Loucy (cell line): ENCODE measurements around the gene TMEM231.
"Not testable (repeated sequence)": the region's sequence is repeated elsewhere in the genome, so short reads cannot be mapped to it uniquely, and the experiment has no call there.

Source experiments
- H2AFZ ChIP-seq: fragments of 200-600 bp; sonication (generic); 2 replicates; pipeline ENCODE4 v1.6.0; 2016; ENCODE audit warnings: antibody characterized with exemption, mild to moderate bottlenecking, low read length, moderate library complexity
- H3F3A ChIP-seq: fragments of 200-600 bp; 2 replicates; pipeline ENCODE4 v1.6.0; 2016; ENCODE audit warnings: antibody characterized with exemption, low read depth, mild to moderate bottlenecking
- H3K27me3 ChIP-seq: fragments of 200-600 bp; sonication (generic); 2 replicates; pipeline ENCODE4 v1.6.1; 2014; ENCODE audit warnings: low read length, mild to moderate bottlenecking; ENCODE audit not compliant: insufficient read depth, poor library complexity, severe bottlenecking
- H3K36me3 ChIP-seq: fragments of 200-600 bp; sonication (generic); 2 replicates; pipeline ENCODE4 v1.6.1; 2016; ENCODE audit warnings: low read length; ENCODE audit not compliant: insufficient read depth
- H3K4me1 ChIP-seq: fragments of 200-600 bp; sonication (generic); 2 replicates; pipeline ENCODE4 v1.5.1; 2014; ENCODE audit warnings: low read length, mild to moderate bottlenecking; ENCODE audit not compliant: insufficient read depth, poor library complexity, severe bottlenecking
- H3K4me2 ChIP-seq: fragments of 200-600 bp; sonication (generic); 2 replicates; pipeline ENCODE4 v1.6.0; 2014; ENCODE audit warnings: antibody characterized with exemption, low read length, low read depth, mild to moderate bottlenecking; ENCODE audit not compliant: poor library complexity, severe bottlenecking
- H3K4me3 ChIP-seq: fragments of 200-600 bp; sonication (generic); 2 replicates; pipeline ENCODE4 v1.5.1; 2014; ENCODE audit warnings: low read length, mild to moderate bottlenecking, mixed read lengths; ENCODE audit not compliant: poor library complexity, severe bottlenecking
- H3K79me2 ChIP-seq: fragments of 200-600 bp; sonication (generic); 2 replicates; pipeline ENCODE4 v1.6.1; 2014; ENCODE audit warnings: low read length; ENCODE audit not compliant: insufficient read depth
- H3K9ac ChIP-seq: fragments of 200-600 bp; sonication (generic); 2 replicates; pipeline ENCODE4 v1.6.0; 2014; ENCODE audit warnings: mild to moderate bottlenecking, low read depth, low read length, moderate library complexity; ENCODE audit not compliant: poor library complexity, severe bottlenecking
- H3K9me2 ChIP-seq: fragments of 200-600 bp; sonication (generic); replicated peaks from 2 replicates; pipeline ENCODE4 v1.6.1; 2016; ENCODE audit warnings: low read depth, low read length, mixed read lengths
- H3K9me3 ChIP-seq: fragments of 200-600 bp; sonication (generic); 2 replicates; pipeline ENCODE4 v1.6.1; 2014; ENCODE audit warnings: mild to moderate bottlenecking, antibody characterized with exemption, low read length, low read depth; ENCODE audit not compliant: insufficient read depth
- H4K20me1 ChIP-seq: fragments of 200-600 bp; sonication (generic); 2 replicates; pipeline ENCODE4 v1.6.0; 2014; ENCODE audit warnings: antibody characterized with exemption, low read length, mild to moderate bottlenecking; ENCODE audit not compliant: insufficient read depth, poor library complexity, severe bottlenecking
- CTCF ChIP-seq: fragments of 200-600 bp; sonication (generic); conservative IDR thresholded peaks from 2 replicates; pipeline ENCODE4 v1.5.1; 2014; ENCODE audit warnings: mild to moderate bottlenecking, antibody characterized with exemption, low read length
- EZH2phosphoT487 ChIP-seq: fragments of 200-600 bp; IDR thresholded peaks from 2 replicates; pipeline ENCODE4 v1.6.1; 2018; ENCODE audit warnings: antibody characterized with exemption, mild to moderate bottlenecking, moderate library complexity, borderline replicate concordance

TMEM231 gene

DNA sequence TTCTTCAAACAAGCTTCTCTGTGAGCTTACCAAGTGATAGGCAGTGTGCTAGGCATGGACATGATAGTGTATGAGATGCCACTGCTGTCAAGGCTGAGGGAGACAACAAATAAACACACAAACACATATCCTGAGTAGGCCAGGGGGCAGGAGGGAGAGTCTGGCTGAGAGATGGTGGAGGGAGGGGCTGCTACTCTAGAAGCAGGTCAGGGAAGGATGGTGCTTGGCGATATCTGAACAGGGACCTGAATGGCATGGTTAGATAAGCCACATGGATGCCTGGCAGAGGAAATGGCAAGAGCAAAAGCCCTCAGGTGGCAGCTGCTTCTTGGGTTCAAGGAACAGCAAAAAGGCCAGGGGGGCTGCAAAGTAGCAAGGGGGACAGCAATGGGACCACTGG lies 52.3 kb downstream of the TMEM231 start:
- H3K9ac ChIP-seq, result no peak overlapping the region
- H2AFZ ChIP-seq, result no peak overlapping the region
- H3K27me3 ChIP-seq, result no peaks in the 10 kb centered on the region
- no peaks in the 10 kb centered on the region for H3F3A ChIP-seq
- TF ChIP-seq CTCF (no peak), EZH2phosphoT487 (no peak)
- H3K9me3 ChIP-seq, result no peaks in the 10 kb centered on the region
- no peaks in the 10 kb centered on the region for H4K20me1 ChIP-seq
- no peak overlapping the region for H3K4me2 ChIP-seq
- H3K4me1 ChIP-seq, result no peaks in the 10 kb centered on the region
- H3K79me2 ChIP-seq, result no peaks in the 10 kb centered on the region
- H3K4me3 ChIP-seq, result no peak overlapping the region
- H3K9me2 ChIP-seq, result no peaks in the 10 kb centered on the region
- H3K36me3 ChIP-seq, result no peaks in the 10 kb centered on the region

DNA sequence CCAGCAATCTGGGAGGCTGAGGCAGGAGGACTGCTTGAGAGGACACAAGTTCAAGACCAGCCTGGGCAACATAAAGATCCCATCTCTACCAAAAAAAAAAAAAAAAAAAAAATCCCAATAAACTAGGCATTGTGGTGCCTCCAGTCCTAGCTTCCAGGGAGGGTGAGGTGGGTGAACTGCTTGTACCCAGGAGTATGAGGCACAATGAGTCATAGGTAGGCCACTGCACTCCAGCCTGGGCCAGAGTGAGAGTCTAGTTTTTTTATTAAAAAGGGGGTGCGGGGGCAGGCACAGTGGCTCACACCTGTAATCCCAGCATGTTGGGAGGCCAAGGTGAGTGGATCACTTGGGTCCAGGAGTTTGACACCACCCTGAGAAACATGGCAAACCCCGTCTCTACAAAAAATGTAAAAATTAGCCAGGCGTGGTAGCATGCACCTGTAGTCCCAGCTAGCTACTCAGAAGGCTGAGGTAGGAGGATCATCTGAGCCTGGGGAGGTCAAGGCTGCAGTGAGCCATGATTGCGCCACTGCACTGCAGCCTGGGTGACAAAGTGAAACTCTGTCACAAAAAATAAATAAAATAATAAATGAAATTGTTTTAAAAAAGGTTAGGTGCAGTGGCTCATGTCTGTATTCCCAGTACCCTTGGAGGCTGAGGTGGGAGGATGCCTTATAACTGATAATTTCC lies 53.0 kb downstream of the TMEM231 start:
- H3K4me2 ChIP-seq, result no peak overlapping the region
- no peak overlapping the region for H3K4me3 ChIP-seq
- no peaks in the 10 kb centered on the region for H3K4me1 ChIP-seq
- H4K20me1 ChIP-seq, result no peaks in the 10 kb centered on the region
- no peaks in the 10 kb centered on the region for H3F3A ChIP-seq
- no peaks in the 10 kb centered on the region for H3K36me3 ChIP-seq
- no peak for TF ChIP-seq EZH2phosphoT487
- no peak for TF ChIP-seq CTCF
- H2AFZ ChIP-seq, result no peak overlapping the region
- no peaks in the 10 kb centered on the region for H3K9me2 ChIP-seq
- no peak overlapping the region for H3K9ac ChIP-seq
- H3K9me3 ChIP-seq, result no peaks in the 10 kb centered on the region
- H3K79me2 ChIP-seq, result no peaks in the 10 kb centered on the region
- H3K27me3 ChIP-seq, result no peaks in the 10 kb centered on the region

DNA sequence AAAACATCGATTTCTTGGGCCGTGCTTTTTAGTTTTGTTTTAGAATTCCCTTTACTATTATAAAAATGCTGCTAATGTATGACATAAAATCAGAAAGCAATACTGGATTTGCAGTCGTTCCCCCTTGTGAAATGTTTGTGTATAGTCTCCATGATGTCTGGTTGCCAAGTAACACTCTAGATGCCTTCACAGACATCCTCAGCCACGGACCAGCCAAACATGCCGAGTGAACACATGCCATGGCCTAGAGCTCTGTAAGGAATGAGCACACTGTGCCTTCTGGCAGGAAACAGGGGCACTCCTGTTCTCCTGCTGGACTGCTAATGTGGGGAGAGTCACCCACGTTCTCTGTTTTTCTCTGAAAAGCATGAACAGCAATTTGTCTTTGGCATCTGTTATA lies 54.2 kb downstream of the TMEM231 start:
- H3K4me1 ChIP-seq, H3K79me2 ChIP-seq, H3K4me2 ChIP-seq: not testable (repeated sequence)

GRCh38 chr16:75501359-75501758 lies 54.7 kb downstream of the TMEM231 start:
- H2AFZ ChIP-seq, result no peak overlapping the region
- no peak overlapping the region for H3K4me2 ChIP-seq
- no peaks in the 10 kb centered on the region for H3K4me1 ChIP-seq
- no peaks in the 10 kb centered on the region for H3K79me2 ChIP-seq
- no peaks in the 10 kb centered on the region for H4K20me1 ChIP-seq
- H3K27me3 ChIP-seq, result no peaks in the 10 kb centered on the region
- no peak overlapping the region for H3K9ac ChIP-seq
- no peaks in the 10 kb centered on the region for H3F3A ChIP-seq
- no peaks in the 10 kb centered on the region for H3K9me2 ChIP-seq
- H3K9me3 ChIP-seq, result no peaks in the 10 kb centered on the region
- no peak overlapping the region for H3K4me3 ChIP-seq
- H3K36me3 ChIP-seq, result no peaks in the 10 kb centered on the region
- TF ChIP-seq EZH2phosphoT487 (no peak), CTCF (no peak)

More for the DNA sequence above, 54.2 kb downstream of the TMEM231 start:
- not testable (repeated sequence) for H3K4me3 ChIP-seq, H3K9me2 ChIP-seq, H3K27me3 ChIP-seq, H4K20me1 ChIP-seq, H2AFZ ChIP-seq, H3K9me3 ChIP-seq, H3K36me3 ChIP-seq, H3F3A ChIP-seq, H3K9ac ChIP-seq

- not testable (repeated sequence) for H3K9me3 ChIP-seq, H3F3A ChIP-seq, H3K27me3 ChIP-seq, H3K9me2 ChIP-seq, H4K20me1 ChIP-seq, H3K79me2 ChIP-seq, H3K9ac ChIP-seq, H3K4me3 ChIP-seq, H3K4me2 ChIP-seq, H3K4me1 ChIP-seq, H2AFZ ChIP-seq, H3K36me3 ChIP-seq
Observed at GRCh38 chr16:75498605-75499322, 57.3 kb downstream of the TMEM231 start.
